ENCODE data around the gene CD80.

CD80 gene

GRCh38 chr3:119531151-119531550 lies 28.3 kb downstream of the CD80 start (continued):
- no peak for TF ChIP-seq ZNF433 (tag by site-specific recombination; IDR thresholded peaks at IDR 0.05; ENCODE audit: low read depth)
- TF ChIP-seq ZNF701 (tag by site-specific recombination; IDR thresholded peaks at IDR 0.05): no peak
- no peak for TF ChIP-seq GFI1B (tag by site-specific recombination; IDR thresholded peaks at IDR 0.05)

- H3K9me3 ChIP-seq (ENCODE audit: control insufficient read depth, insufficient read depth, low read depth, low read length): no peaks in the 10 kb centered on the region
- H3K27ac ChIP-seq (ENCODE audit: extremely low read depth, low read depth, low read length): no peak overlapping the region
- H3K36me3 ChIP-seq (ENCODE audit: control insufficient read depth in 2 of 2, insufficient read depth in 1 of 2, low read length in 2 of 2): peaks cover 0 to 5% of the 10 kb centered on the region in 2 experiments; a peak in 1 of 3 replicates
- no peak overlapping the region for H3K4me3 ChIP-seq (ENCODE audit: low read depth, low read length)
- no peaks in the 10 kb centered on the region for H3K4me1 ChIP-seq (ENCODE audit: control insufficient read depth, insufficient read depth, low read length)
- no peak for TF ChIP-seq ZBTB11 (tag by site-specific recombination; conservative IDR thresholded peaks at IDR 0.05; ENCODE audit: low read depth)
- TF ChIP-seq ZFP41 (tag by site-specific recombination; IDR thresholded peaks at IDR 0.05; ENCODE audit: borderline replicate concordance): no peak
- no peak for TF ChIP-seq ZBTB6 (tag by site-specific recombination; IDR thresholded peaks at IDR 0.05)
- TF ChIP-seq ZIC2 (tag by site-specific recombination; IDR thresholded peaks at IDR 0.05): no peak
- no peak for TF ChIP-seq KLF8 (tag by site-specific recombination; IDR thresholded peaks at IDR 0.05)
- TF ChIP-seq ZNF488 (tag by site-specific recombination; IDR thresholded peaks at IDR 0.05): no peak
- no peak for TF ChIP-seq ZNF16 (tag by site-specific recombination; IDR thresholded peaks at IDR 0.05; ENCODE audit: low read depth)
- no peak for TF ChIP-seq ELK4 (IDR thresholded peaks at IDR 0.05; ENCODE audit: borderline replicate concordance, low read depth, low read length)
- ChIA-PET POLR2A (no interaction called here), CTCF (interaction anchor here (0.6 kb wide), 1 partner anchor 11 kb away, joined by 4 read pairs; no protein-coding TSS in a partner anchor)
These were observed 29.0 kb downstream of the CD80 start for GRCh38 chr3:119530456-119530855.

GRCh38 chr3:119529883-119530282 lies 29.5 kb downstream of the CD80 start:
- ChIA-PET POLR2A (no interaction called here), CTCF (interaction anchor here (0.6 kb wide), 1 partner anchor 12 kb away, joined by 4 read pairs; no protein-coding TSS in a partner anchor)
- Histone ChIP-seq H3K4me3 (ENCODE audit: low read depth, low read length) (no peak overlapping the region), H3K9me3 (ENCODE audit: control insufficient read depth, insufficient read depth, low read depth, low read length) (no peaks in the 10 kb centered on the region), H3K36me3 (ENCODE audit: control insufficient read depth in 2 of 2, insufficient read depth in 1 of 2, low read length in 2 of 2) (peaks cover 0 to 11% of the 10 kb centered on the region in 2 experiments; a peak in 1 of 3 replicates), H3K27ac (ENCODE audit: extremely low read depth, low read depth, low read length) (no peak overlapping the region), H3K4me1 (ENCODE audit: control insufficient read depth, insufficient read depth, low read length) (no peaks in the 10 kb centered on the region)
- TF ChIP-seq ZNF391 (tag by site-specific recombination; IDR thresholded peaks at IDR 0.05; ENCODE audit: borderline replicate concordance, low read depth) (no peak), AEBP2 (tag by site-specific recombination; IDR thresholded peaks at IDR 0.05; ENCODE audit: borderline replicate concordance) (no peak), ZNF280C (tag by site-specific recombination; IDR thresholded peaks at IDR 0.05) (no peak), ZEB2 (tag by site-specific recombination; IDR thresholded peaks at IDR 0.05) (no peak), ZNF776 (tag by site-specific recombination; IDR thresholded peaks at IDR 0.05; ENCODE audit: borderline replicate concordance) (no peak), ZNF501 (tag by site-specific recombination; IDR thresholded peaks at IDR 0.05) (no peak), ZNF23 (tag by site-specific recombination; IDR thresholded peaks at IDR 0.05; ENCODE audit: borderline replicate concordance) (no peak), ZNF324 (tag by site-specific recombination; IDR thresholded peaks at IDR 0.05) (no peak), ZNF558 (tag by site-specific recombination; IDR thresholded peaks at IDR 0.05) (no peak), ZNF843 (tag by site-specific recombination; IDR thresholded peaks at IDR 0.05) (no peak), WT1 (tag by site-specific recombination; IDR thresholded peaks at IDR 0.05) (no peak), GLIS1 (tag by site-specific recombination; IDR thresholded peaks at IDR 0.05) (no peak), ZNF600 (tag by site-specific recombination; IDR thresholded peaks at IDR 0.05) (no peak)
